Measurements from ENCODE around the gene MT1A. TPM values are rescaled to one million over a fixed set of nuclear protein-coding genes. Genes with fewer than 3 reads are reported as not detected.
"Not testable (repeated sequence)": the region's sequence is repeated elsewhere in the genome, so short reads cannot be mapped to it uniquely, and the experiment has no call there.

The MT1A gene
- total RNA-seq, 2 experiments from 2014 or later: not detected

GRCh38 chr16:56651586-56651985 is 13.1 kb downstream of the MT1A start, which contains the start of gene MT1B:
TSS of gene MT1B (plus strand) at chr16:56651886. CDS start at chr16:56651954, 68 bp downstream.
- H3K9me3 Mint-ChIP-seq: no peaks in the 10 kb centered on the region
- no peaks in the 10 kb centered on the region for H3K4me1 Mint-ChIP-seq
- H3K27ac Mint-ChIP-seq: no peak within 1 kb of the TSS
- POLR2A ChIA-PET: no interaction called here
- H3K4me3 Mint-ChIP-seq: no peak within 1 kb of the TSS
- peaks cover 57% of the 10 kb centered on the region for H3K27me3 Mint-ChIP-seq
- no peak for DNase-seq
- CTCF ChIA-PET: no interaction called here
- H3K36me3 Mint-ChIP-seq (ENCODE audit: low read depth): no peaks in the 10 kb centered on the region

- ChIA-PET POLR2A (interaction anchor here (1.0 to 1.1 kb wide), 2 partner anchors 9 to 30 kb away, joined by 3 read pairs; partner anchors contain the start of gene MT1X), CTCF (interaction anchor here (0.6 to 2.0 kb wide), 3 partner anchors 9 to 48 kb away, joined by 3 to 7 read pairs (median 4); no protein-coding TSS in a partner anchor)
- Mint-ChIP-seq H3K27ac (no peak overlapping the region), H3K4me3 (no peak overlapping the region), H3K9me3 (no peaks in the 10 kb centered on the region), H3K27me3 (peaks cover 49% of the 10 kb centered on the region), H3K36me3 (ENCODE audit: low read depth) (no peaks in the 10 kb centered on the region), H3K4me1 (peaks cover 4% of the 10 kb centered on the region)
- DNase-seq: no peak
Observed at GRCh38 chr16:56652600-56652999, 14.1 kb downstream of the MT1A start.

GRCh38 chr16:56653218-56653617 is 14.8 kb downstream of the MT1A start:
- Mint-ChIP-seq H3K9me3 (no peaks in the 10 kb centered on the region), H3K4me1 (peaks cover 8% of the 10 kb centered on the region), H3K36me3 (ENCODE audit: low read depth) (no peaks in the 10 kb centered on the region), H3K4me3 (no peak overlapping the region), H3K27ac (no peak overlapping the region), H3K27me3 (peaks cover 49% of the 10 kb centered on the region)
- POLR2A ChIA-PET: interaction anchor here (1.1 kb wide), 1 partner anchor 10 kb away, joined by 3 read pairs; no protein-coding TSS in a partner anchor
- CTCF ChIA-PET: interaction anchor here (0.6 to 2.0 kb wide), 3 partner anchors 9 to 47 kb away, joined by 3 to 7 read pairs (median 4); no protein-coding TSS in a partner anchor
- DNase-seq: no peak

- H3K27me3 Mint-ChIP-seq: peaks cover 16% of the 10 kb centered on the region
- H3K4me1 Mint-ChIP-seq: peaks cover 20% of the 10 kb centered on the region
- H3K9me3 Mint-ChIP-seq: no peaks in the 10 kb centered on the region
- ChIA-PET CTCF (interaction anchor here (0.8 to 1.0 kb wide), 2 partner anchors 14 to 44 kb away, joined by 3 read pairs; no protein-coding TSS in a partner anchor), POLR2A (interaction anchor here (1.2 to 1.5 kb wide), 3 partner anchors 9 to 21 kb away, joined by 3 to 8 read pairs (median 4); no protein-coding TSS in a partner anchor)
- peak; percentile 79 for DNase-seq
- H3K36me3 Mint-ChIP-seq (ENCODE audit: low read depth): no peaks in the 10 kb centered on the region
- peak within 1 kb of the TSS; percentile 95 for H3K4me3 Mint-ChIP-seq
- H3K27ac Mint-ChIP-seq: peak within 1 kb of the TSS; percentile 59
Observed at GRCh38 chr16:56657555-56658326, 19.3 kb downstream of the MT1A start, which contains the start of gene MT1F. TSS of gene MT1F (plus strand) at chr16:56657959. CDS start at chr16:56658059, 100 bp downstream.

- no peaks in the 10 kb centered on the region for H3K9me3 Mint-ChIP-seq
- peaks cover 12% of the 10 kb centered on the region for H3K27me3 Mint-ChIP-seq
- DNase-seq: no peak
- H3K4me3 Mint-ChIP-seq: peak overlapping the region; percentile 95
- CTCF ChIA-PET: no interaction called here
- peaks cover 24% of the 10 kb centered on the region for H3K4me1 Mint-ChIP-seq
- H3K36me3 Mint-ChIP-seq (ENCODE audit: low read depth): no peaks in the 10 kb centered on the region
- no peak overlapping the region for H3K27ac Mint-ChIP-seq
- POLR2A ChIA-PET: interaction anchor here (1.2 to 1.5 kb wide), 3 partner anchors 10 to 21 kb away, joined by 3 to 8 read pairs (median 4); no protein-coding TSS in a partner anchor
Observed at GRCh38 chr16:56658327-56658875, 19.9 kb downstream of the MT1A start.

GRCh38 chr16:56662357-56663354 is 24.2 kb downstream of the MT1A start:
- ChIA-PET CTCF (interaction anchor here (1.4 kb wide), 1 partner anchor 40 kb away, joined by 4 read pairs; no protein-coding TSS in a partner anchor), POLR2A (interaction anchor here (1.3 to 1.9 kb wide), 5 partner anchors 13 to 54 kb away, joined by 4 to 9 read pairs (median 5); partner anchors contain the start of genes MT1E, MT1X and MT2A)
- H3K4me1 Mint-ChIP-seq: peaks cover 26% of the 10 kb centered on the region
- no peaks in the 10 kb centered on the region for H3K9me3 Mint-ChIP-seq
- H3K4me3 Mint-ChIP-seq: peak overlapping the region; percentile 72
- H3K27ac Mint-ChIP-seq: peak overlapping the region; percentile 34
- H3K27me3 Mint-ChIP-seq: peaks cover 31% of the 10 kb centered on the region
- DNase-seq: peak; percentile 52
- H3K36me3 Mint-ChIP-seq (ENCODE audit: low read depth): no peaks in the 10 kb centered on the region

- H3K9me3 Mint-ChIP-seq: no peaks in the 10 kb centered on the region
- H3K27ac Mint-ChIP-seq: no peak overlapping the region
- peaks cover 31% of the 10 kb centered on the region for H3K4me1 Mint-ChIP-seq
- POLR2A ChIA-PET: no interaction called here
- H3K4me3 Mint-ChIP-seq: no peak overlapping the region
- no peak for DNase-seq
- CTCF ChIA-PET: no interaction called here
- peaks cover 43% of the 10 kb centered on the region for H3K27me3 Mint-ChIP-seq
- no peaks in the 10 kb centered on the region for H3K36me3 Mint-ChIP-seq (ENCODE audit: low read depth)
Observed at GRCh38 chr16:56664506-56664905, 26.0 kb downstream of the MT1A start.

- CTCF ChIA-PET; POLR2A ChIA-PET; DNase-seq; H3K36me3 Mint-ChIP-seq (ENCODE audit: low read depth); H3K9me3 Mint-ChIP-seq; H3K27ac Mint-ChIP-seq; H3K4me3 Mint-ChIP-seq: not testable (repeated sequence)
- H3K4me1 Mint-ChIP-seq: peaks cover 35% of the 10 kb centered on the region
- H3K27me3 Mint-ChIP-seq: peaks cover 54% of the 10 kb centered on the region
Observed at GRCh38 chr16:56665286-56666261, 27.1 kb downstream of the MT1A start.

- peaks cover 76% of the 10 kb centered on the region for H3K27me3 Mint-ChIP-seq
- ChIA-PET CTCF (no interaction called here), POLR2A (interaction anchor here (1.3 kb wide), 3 partner anchors 11 to 86 kb away, joined by 4 to 5 read pairs (median 4); partner anchors contain the start of gene MT1X)
- H3K4me3 Mint-ChIP-seq: peak within 1 kb of the TSS; percentile 32
- H3K36me3 Mint-ChIP-seq (ENCODE audit: low read depth): no peaks in the 10 kb centered on the region
- no peak within 1 kb of the TSS for H3K27ac Mint-ChIP-seq
- DNase-seq: peak; percentile 44
- H3K9me3 Mint-ChIP-seq: no peaks in the 10 kb centered on the region
- peaks cover 28% of the 10 kb centered on the region for H3K4me1 Mint-ChIP-seq
Observed at GRCh38 chr16:56667581-56668571, 29.4 kb downstream of the MT1A start, which contains the start of gene MT1G. TSS of gene MT1G (minus strand) at chr16:56668065. CDS start at chr16:56667993, 72 bp downstream.

- peaks cover 83% of the 10 kb centered on the region for H3K27me3 Mint-ChIP-seq
- H3K27ac Mint-ChIP-seq: no peak within 1 kb of the TSS
- ChIA-PET POLR2A (interaction anchor here (1.3 to 2.0 kb wide), 2 partner anchors 10 to 13 kb away, joined by 4 to 8 read pairs; partner anchors contain the start of gene MT1X), CTCF (interaction anchor here (1.4 kb wide), 1 partner anchor 33 kb away, joined by 5 read pairs; no protein-coding TSS in a partner anchor)
- peaks cover 24% of the 10 kb centered on the region for H3K4me1 Mint-ChIP-seq
- DNase-seq: no peak
- H3K36me3 Mint-ChIP-seq (ENCODE audit: low read depth): no peaks in the 10 kb centered on the region
- H3K4me3 Mint-ChIP-seq: no peak within 1 kb of the TSS
- H3K9me3 Mint-ChIP-seq: no peaks in the 10 kb centered on the region
Observed at GRCh38 chr16:56669005-56669839, 30.8 kb downstream of the MT1A start, which contains the start of gene MT1H. TSS of gene MT1H (plus strand) at chr16:56669814. CDS start at chr16:56669885, 71 bp downstream.

All from activated CD4-positive, alpha-beta memory T cell treated with anti-CD3 and anti-CD28 coated beads, Interleukin-2, amount 10 ng/mL, durations not matched to agents 7 days and 5 days (primary cell).